ENCODE measurements around the gene DNAJB2.
"Not testable (repeated sequence)": the region's sequence is repeated elsewhere in the genome, so short reads cannot be mapped to it uniquely, and the experiment has no call there.

The DNAJB2 gene

DNA sequence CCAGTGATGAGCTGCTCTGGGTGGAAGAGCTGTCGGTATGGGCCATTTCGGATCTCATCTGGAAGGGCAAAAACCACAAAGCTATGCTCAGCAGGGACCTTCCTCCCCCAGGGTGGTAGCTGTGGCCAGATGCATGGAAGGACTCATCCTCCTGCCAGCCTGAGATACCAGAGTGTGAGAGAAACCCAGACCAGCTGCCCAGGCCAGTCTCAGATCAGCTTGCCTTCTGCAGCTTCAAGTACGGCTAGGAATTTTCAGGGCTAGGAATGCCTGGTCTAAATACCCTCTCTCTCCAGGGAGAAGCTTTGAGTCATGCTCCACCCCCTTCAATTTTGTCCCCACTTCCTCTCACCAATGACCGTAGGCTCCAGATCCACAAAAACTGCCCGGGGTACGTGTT is 27.5 kb upstream of the DNAJB2 start:
- TF ChIP-seq, protein P1, sequence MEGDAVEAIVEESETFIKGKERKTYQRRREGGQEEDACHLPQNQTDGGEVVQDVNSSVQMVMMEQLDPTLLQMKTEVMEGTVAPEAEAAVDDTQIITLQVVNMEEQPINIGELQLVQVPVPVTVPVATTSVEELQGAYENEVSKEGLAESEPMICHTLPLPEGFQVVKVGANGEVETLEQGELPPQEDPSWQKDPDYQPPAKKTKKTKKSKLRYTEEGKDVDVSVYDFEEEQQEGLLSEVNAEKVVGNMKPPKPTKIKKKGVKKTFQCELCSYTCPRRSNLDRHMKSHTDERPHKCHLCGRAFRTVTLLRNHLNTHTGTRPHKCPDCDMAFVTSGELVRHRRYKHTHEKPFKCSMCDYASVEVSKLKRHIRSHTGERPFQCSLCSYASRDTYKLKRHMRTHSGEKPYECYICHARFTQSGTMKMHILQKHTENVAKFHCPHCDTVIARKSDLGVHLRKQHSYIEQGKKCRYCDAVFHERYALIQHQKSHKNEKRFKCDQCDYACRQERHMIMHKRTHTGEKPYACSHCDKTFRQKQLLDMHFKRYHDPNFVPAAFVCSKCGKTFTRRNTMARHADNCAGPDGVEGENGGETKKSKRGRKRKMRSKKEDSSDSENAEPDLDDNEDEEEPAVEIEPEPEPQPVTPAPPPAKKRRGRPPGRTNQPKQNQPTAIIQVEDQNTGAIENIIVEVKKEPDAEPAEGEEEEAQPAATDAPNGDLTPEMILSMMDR (IDR thresholded peaks at IDR 0.05) = no peak
- TF ChIP-seq ZFX (IDR thresholded peaks at IDR 0.05; ENCODE audit: borderline replicate concordance) = no peak
- peak overlapping the region; percentile 97; the same call in 1 of the 2 replicates for H3K27ac ChIP-seq

DNA sequence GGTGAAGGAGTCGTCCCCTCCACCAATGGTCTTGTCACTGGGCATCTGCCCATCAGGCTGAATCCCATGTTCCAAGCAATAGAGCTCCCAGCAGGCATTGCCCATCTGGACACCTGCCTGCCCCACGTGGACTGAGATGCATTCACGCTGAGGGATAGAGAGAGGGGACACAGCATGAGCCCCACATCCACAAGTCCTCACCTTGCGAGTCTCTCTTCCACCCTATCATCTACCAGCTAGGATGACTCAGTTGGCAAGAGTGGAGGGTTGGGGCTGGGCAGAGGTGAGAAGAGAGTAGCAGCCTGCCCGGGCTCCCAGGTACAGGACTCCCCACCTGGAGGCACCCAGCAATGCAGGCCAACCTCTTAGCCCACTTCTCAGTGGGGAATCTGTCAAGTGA is 27.1 kb upstream of the DNAJB2 start:
- H3K27ac ChIP-seq = peak overlapping the region; percentile 97; the same call in 1 of the 2 replicates
- TF ChIP-seq, protein P1 (IDR thresholded peaks at IDR 0.05) = no peak
- TF ChIP-seq ZFX (IDR thresholded peaks at IDR 0.05; ENCODE audit: borderline replicate concordance) = no peak

DNA sequence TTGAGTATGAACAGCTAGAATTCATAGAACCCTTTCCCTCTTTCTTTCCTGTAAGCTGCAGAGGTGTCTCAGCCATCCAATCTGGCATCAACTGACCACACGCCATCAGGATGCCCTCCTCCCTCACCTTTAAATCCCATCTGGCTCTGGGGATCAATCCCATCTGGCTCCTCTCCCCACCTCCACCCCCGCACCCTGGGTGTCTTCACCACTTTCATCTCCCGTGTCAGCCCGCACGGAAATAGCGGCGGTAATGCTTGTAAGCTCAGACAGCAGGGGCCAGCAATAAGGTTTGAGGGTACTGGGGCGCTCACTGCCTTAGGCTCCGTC is 26.6 kb upstream of the DNAJB2 start:
- H3K27ac ChIP-seq = no peak overlapping the region
- TF ChIP-seq, protein P1 (IDR thresholded peaks at IDR 0.05) = no peak
- TF ChIP-seq ZFX (IDR thresholded peaks at IDR 0.05; ENCODE audit: borderline replicate concordance) = no peak

DNA sequence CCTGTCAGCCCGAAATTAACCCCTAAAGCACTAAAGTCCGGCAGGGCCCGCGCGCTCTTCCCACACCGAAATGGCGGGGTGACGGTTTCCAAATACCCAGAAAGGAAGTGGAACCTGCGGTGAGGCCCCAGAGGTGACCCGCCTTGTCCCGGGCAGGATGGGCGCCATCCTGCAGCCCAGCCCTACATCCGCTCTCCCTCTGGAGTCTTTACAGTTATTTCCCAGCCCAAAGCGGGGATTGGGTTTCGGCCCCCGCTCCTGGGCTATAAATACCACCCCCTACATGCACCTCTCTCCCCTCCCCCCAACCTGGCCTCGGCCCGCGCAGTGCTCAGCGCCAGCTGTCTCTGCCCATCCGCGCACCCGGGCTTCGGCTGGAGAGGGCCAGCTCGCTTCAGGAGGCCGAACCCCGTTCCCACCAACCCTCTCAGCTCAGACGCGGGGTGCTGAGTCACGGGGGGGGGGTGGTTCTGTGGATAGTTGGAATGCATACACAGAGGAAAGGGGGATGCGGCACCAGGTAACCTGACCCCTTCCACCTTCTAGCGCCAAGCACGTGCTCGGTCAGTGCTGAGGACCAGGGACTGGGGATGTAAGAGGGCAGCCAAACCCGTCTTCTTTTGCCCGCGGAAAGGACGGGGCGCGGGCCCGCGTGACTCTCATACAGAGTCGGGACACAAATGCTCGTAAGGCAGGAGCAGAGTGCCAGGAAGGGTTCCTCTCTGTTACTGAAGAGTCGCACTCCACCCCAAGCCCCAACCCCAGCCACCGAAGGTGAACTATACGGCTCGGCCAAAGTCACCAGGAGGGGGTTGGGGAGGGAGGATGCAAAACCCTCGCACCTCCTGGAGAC is 26.0 kb upstream of the DNAJB2 start, which contains the start of gene TUBA4B:
TSS of gene TUBA4B (plus strand) at position 344 of the 853 bp plus-strand sequence. CDS start at position 509, 165 bp downstream.
- no peak for TF ChIP-seq ZFX (IDR thresholded peaks at IDR 0.05; ENCODE audit: borderline replicate concordance)
- TF ChIP-seq, protein P1 (IDR thresholded peaks at IDR 0.05) = no peak
- H3K27ac ChIP-seq = peak within 1 kb of the TSS; percentile 36

DNA sequence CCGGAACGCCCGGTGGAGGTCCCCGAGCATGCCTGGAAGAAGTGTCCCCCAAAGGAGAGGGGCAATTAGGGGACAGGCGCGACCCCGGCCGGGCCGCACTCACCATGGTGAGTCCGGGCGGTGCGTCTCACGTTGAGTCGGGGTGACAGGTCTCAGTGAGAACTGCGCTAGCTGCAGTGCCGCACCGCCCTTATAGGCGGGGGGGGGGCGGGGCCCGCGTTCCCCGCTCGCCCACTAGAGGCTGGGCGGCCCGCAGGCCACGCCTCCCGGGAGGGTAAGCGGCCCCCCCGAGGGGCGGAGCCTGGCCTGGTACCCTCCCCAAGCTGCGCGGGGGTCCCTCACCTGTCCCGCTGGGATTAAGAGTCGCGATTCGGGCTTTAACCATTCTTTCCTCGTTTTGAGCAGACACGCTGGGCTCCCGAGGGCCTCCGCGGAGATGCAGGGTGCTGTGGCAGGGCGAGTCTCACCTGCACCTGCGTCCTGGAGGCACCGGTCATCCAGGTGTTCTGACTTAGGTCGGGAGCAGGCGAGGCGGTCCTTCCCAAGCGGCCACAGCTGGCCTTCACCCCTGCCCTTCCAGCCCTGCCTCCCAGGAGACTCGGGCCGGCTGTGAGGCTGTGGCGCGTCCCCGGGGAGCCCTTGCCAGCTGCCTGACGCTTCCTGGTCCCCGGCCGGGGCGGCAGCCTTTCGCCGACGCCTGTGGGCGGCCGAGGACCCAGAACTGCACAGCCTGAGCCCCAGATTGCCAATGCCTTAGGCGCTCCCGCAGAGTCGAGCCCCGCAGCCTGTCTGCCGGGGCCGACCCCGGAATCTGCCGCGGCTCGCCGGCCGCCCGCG is 25.2 kb upstream of the DNAJB2 start, which contains the start of gene TUBA4A:
TSS of gene TUBA4A (minus strand) at position 166 of the 837 bp plus-strand sequence. CDS start at position 106, 60 bp downstream.
- TF ChIP-seq, protein P1 (IDR thresholded peaks at IDR 0.05) = no peak
- no peak for TF ChIP-seq ZFX (IDR thresholded peaks at IDR 0.05; ENCODE audit: borderline replicate concordance)
- peak within 1 kb of the TSS; percentile 36 for H3K27ac ChIP-seq

DNA sequence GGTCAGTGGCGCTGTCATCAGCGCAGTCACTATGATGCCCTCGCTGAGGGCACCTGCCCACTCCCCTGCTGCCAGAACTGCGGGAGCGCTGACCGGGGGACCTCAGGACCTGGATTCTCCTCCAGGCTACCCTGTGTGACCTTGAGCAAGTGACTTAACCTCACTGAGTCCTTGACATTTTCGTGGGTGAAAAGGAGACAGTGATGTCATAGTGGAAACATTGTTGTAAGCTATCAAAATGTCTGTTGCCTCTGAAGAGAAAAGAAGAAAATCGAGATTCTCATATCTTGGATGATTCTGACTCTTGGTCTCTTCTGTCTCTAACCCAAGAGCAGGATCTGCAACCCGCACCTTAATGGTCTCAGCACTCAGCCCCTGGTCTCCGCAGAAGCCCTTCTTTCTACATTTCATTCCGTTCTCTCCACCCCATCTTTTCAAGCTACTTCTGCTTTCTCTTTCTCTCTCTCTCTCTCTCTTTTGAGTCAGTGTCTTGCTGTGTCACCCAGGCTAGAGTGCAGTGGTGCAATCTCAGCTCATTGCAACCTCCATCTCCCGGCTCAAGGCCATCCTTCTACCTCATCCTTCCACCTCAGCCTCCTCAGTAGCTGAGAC is 24.5 kb upstream of the DNAJB2 start:
- no peak overlapping the region for H3K27ac ChIP-seq
- TF ChIP-seq ZFX (IDR thresholded peaks at IDR 0.05; ENCODE audit: borderline replicate concordance) = no peak
- TF ChIP-seq, protein P1 (IDR thresholded peaks at IDR 0.05) = peak; percentile 27

DNA sequence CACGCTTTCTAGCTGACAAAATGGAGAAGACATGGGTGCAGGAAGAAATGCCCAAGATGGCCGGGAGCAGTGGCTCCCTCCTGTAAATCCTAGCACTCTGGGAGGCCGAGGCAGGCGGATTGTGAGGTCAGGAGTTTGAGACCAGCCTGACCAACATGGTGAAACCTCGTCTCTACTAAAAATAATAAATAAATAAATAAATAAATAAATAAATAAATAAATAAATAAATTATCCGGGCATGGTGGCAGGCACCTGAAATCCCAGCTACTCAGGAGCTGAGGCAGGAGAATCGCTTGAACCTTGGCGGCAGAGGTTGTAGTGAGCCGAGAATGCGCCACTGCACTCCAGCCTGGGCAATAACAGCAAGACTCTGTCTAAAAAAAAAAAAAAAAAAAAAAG is 20.2 kb upstream of the DNAJB2 start:
- not testable (repeated sequence) for H3K27ac ChIP-seq
